ENCODE measurements around the gene MARVELD2. TPM values are rescaled to one million over a fixed set of nuclear protein-coding genes. Genes with fewer than 3 reads are reported as not detected.
"Not testable (repeated sequence)": the region's sequence is repeated elsewhere in the genome, so short reads cannot be mapped to it uniquely, and the experiment has no call there.

MARVELD2 gene
- total RNA-seq, 2 experiments from 2014 or later, result 0.18 to 0.26 TPM

GRCh38 chr5:69416180-69416579 lies 1.3 kb downstream of the MARVELD2 start:
- H3K27me3 Mint-ChIP-seq (ENCODE audit: low read depth), result no peaks in the 10 kb centered on the region
- peak overlapping the region; percentile 35 for H3K4me3 Mint-ChIP-seq
- peaks cover 5% of the 10 kb centered on the region for H3K4me1 Mint-ChIP-seq (ENCODE audit: low read depth)
- no peak for DNase-seq
- peaks cover 20% of the 10 kb centered on the region for H3K36me3 Mint-ChIP-seq (ENCODE audit: low read depth)
- CTCF ChIA-PET, result no interaction called here
- no peak for ATAC-seq
- POLR2A ChIA-PET, result no interaction called here
- H3K27ac Mint-ChIP-seq, result no peak overlapping the region
- no peaks in the 10 kb centered on the region for H3K9me3 Mint-ChIP-seq (ENCODE audit: insufficient read depth)

- DNase-seq (no peak), ATAC-seq (no peak)
- Mint-ChIP-seq H3K27me3 (ENCODE audit: low read depth) (no peaks in the 10 kb centered on the region), H3K27ac (no peak overlapping the region), H3K4me3 (no peak overlapping the region), H3K4me1 (ENCODE audit: low read depth) (peaks cover 5% of the 10 kb centered on the region), H3K9me3 (ENCODE audit: insufficient read depth) (no peaks in the 10 kb centered on the region), H3K36me3 (ENCODE audit: low read depth) (peaks cover 16% of the 10 kb centered on the region)
- ChIA-PET CTCF (no interaction called here), POLR2A (no interaction called here)
These were observed 1.8 kb downstream of the MARVELD2 start for GRCh38 chr5:69416699-69417098.

- Mint-ChIP-seq H3K4me1 (ENCODE audit: low read depth) (peaks cover 5% of the 10 kb centered on the region), H3K4me3 (no peak overlapping the region), H3K36me3 (ENCODE audit: low read depth) (peaks cover 15% of the 10 kb centered on the region), H3K27me3 (ENCODE audit: low read depth) (no peaks in the 10 kb centered on the region), H3K9me3 (ENCODE audit: insufficient read depth) (no peaks in the 10 kb centered on the region), H3K27ac (no peak overlapping the region)
- POLR2A ChIA-PET, result no interaction called here
- CTCF ChIA-PET, result no interaction called here
- no peak for ATAC-seq
- no peak for DNase-seq
These were observed 3.6 kb downstream of the MARVELD2 start for GRCh38 chr5:69418554-69418953.

GRCh38 chr5:69431424-69432303 lies 16.7 kb downstream of the MARVELD2 start:
- H3K36me3 Mint-ChIP-seq (ENCODE audit: low read depth), result no peaks in the 10 kb centered on the region
- no peak overlapping the region for H3K4me3 Mint-ChIP-seq
- POLR2A ChIA-PET, result no interaction called here
- H3K4me1 Mint-ChIP-seq (ENCODE audit: low read depth), result no peaks in the 10 kb centered on the region
- ATAC-seq, result no peak
- CTCF ChIA-PET, result no interaction called here
- DNase-seq, result no peak
- no peaks in the 10 kb centered on the region for H3K27me3 Mint-ChIP-seq (ENCODE audit: low read depth)
- H3K27ac Mint-ChIP-seq, result no peak overlapping the region
- H3K9me3 Mint-ChIP-seq (ENCODE audit: insufficient read depth), result no peaks in the 10 kb centered on the region

GRCh38 chr5:69432412-69433206 lies 17.7 kb downstream of the MARVELD2 start:
- Mint-ChIP-seq H3K4me3 (no peak overlapping the region), H3K4me1 (ENCODE audit: low read depth) (no peaks in the 10 kb centered on the region), H3K27me3 (ENCODE audit: low read depth) (no peaks in the 10 kb centered on the region), H3K36me3 (ENCODE audit: low read depth) (no peaks in the 10 kb centered on the region), H3K27ac (no peak overlapping the region), H3K9me3 (ENCODE audit: insufficient read depth) (no peaks in the 10 kb centered on the region)
- no peak for ATAC-seq
- no peak for DNase-seq
- CTCF ChIA-PET, result no interaction called here
- POLR2A ChIA-PET, result interaction anchor here (0.5 kb wide), 1 partner anchor 87 kb away, joined by 3 read pairs; no protein-coding TSS in a partner anchor

- DNase-seq; H3K27me3 Mint-ChIP-seq (ENCODE audit: low read depth); H3K4me1 Mint-ChIP-seq (ENCODE audit: low read depth); ATAC-seq; H3K9me3 Mint-ChIP-seq (ENCODE audit: insufficient read depth); H3K4me3 Mint-ChIP-seq; CTCF ChIA-PET; H3K27ac Mint-ChIP-seq; POLR2A ChIA-PET; H3K36me3 Mint-ChIP-seq (ENCODE audit: low read depth): not testable (repeated sequence)
These were observed 20.5 kb downstream of the MARVELD2 start for GRCh38 chr5:69435276-69435884.

GRCh38 chr5:69444127-69444754 lies 29.3 kb downstream of the MARVELD2 start:
- no peak for ATAC-seq

GRCh38 chr5:69449511-69449910 lies 34.6 kb downstream of the MARVELD2 start:
- H3K9me3 Mint-ChIP-seq (ENCODE audit: insufficient read depth), result no peaks in the 10 kb centered on the region
- no peaks in the 10 kb centered on the region for H3K36me3 Mint-ChIP-seq (ENCODE audit: low read depth)
- DNase-seq (no peak), ATAC-seq (no peak)
- no peak overlapping the region for H3K4me3 Mint-ChIP-seq
- no peaks in the 10 kb centered on the region for H3K27me3 Mint-ChIP-seq (ENCODE audit: low read depth)
- POLR2A ChIA-PET, result no interaction called here
- no peaks in the 10 kb centered on the region for H3K4me1 Mint-ChIP-seq (ENCODE audit: low read depth)
- CTCF ChIA-PET, result no interaction called here
- H3K27ac Mint-ChIP-seq, result no peak overlapping the region

More at GRCh38 chr5:69444127-69444754, 29.3 kb downstream of the MARVELD2 start:
- ChIA-PET CTCF (no interaction called here), POLR2A (no interaction called here)
- no peak overlapping the region for H3K4me3 Mint-ChIP-seq
- no peaks in the 10 kb centered on the region for H3K9me3 Mint-ChIP-seq (ENCODE audit: insufficient read depth)
- H3K36me3 Mint-ChIP-seq (ENCODE audit: low read depth), result no peaks in the 10 kb centered on the region
- no peaks in the 10 kb centered on the region for H3K4me1 Mint-ChIP-seq (ENCODE audit: low read depth)
- no peaks in the 10 kb centered on the region for H3K27me3 Mint-ChIP-seq (ENCODE audit: low read depth)
- no peak overlapping the region for H3K27ac Mint-ChIP-seq
- DNase-seq, result no peak

GRCh38 chr5:69450116-69450515 lies 35.2 kb downstream of the MARVELD2 start:
- POLR2A ChIA-PET, result no interaction called here
- CTCF ChIA-PET, result no interaction called here
- Mint-ChIP-seq H3K9me3 (ENCODE audit: insufficient read depth) (no peaks in the 10 kb centered on the region), H3K36me3 (ENCODE audit: low read depth) (no peaks in the 10 kb centered on the region), H3K4me3 (no peak overlapping the region), H3K27ac (no peak overlapping the region), H3K4me1 (ENCODE audit: low read depth) (no peaks in the 10 kb centered on the region), H3K27me3 (ENCODE audit: low read depth) (no peaks in the 10 kb centered on the region)
- DNase-seq, result no peak
- ATAC-seq, result no peak

- CTCF ChIA-PET; H3K36me3 Mint-ChIP-seq (ENCODE audit: low read depth); DNase-seq; ATAC-seq; H3K27ac Mint-ChIP-seq; H3K4me1 Mint-ChIP-seq (ENCODE audit: low read depth); H3K4me3 Mint-ChIP-seq; H3K9me3 Mint-ChIP-seq (ENCODE audit: insufficient read depth); POLR2A ChIA-PET; H3K27me3 Mint-ChIP-seq (ENCODE audit: low read depth): not testable (repeated sequence)
These were observed 35.6 kb downstream of the MARVELD2 start for GRCh38 chr5:69450527-69450926.

- H3K27me3 Mint-ChIP-seq (ENCODE audit: low read depth), result no peaks in the 10 kb centered on the region
- H3K27ac Mint-ChIP-seq, result no peak overlapping the region
- H3K4me1 Mint-ChIP-seq (ENCODE audit: low read depth), result no peaks in the 10 kb centered on the region
- CTCF ChIA-PET, result no interaction called here
- H3K4me3 Mint-ChIP-seq, result no peak overlapping the region
- DNase-seq, result no peak
- no peak for ATAC-seq
- no peaks in the 10 kb centered on the region for H3K36me3 Mint-ChIP-seq (ENCODE audit: low read depth)
- no peaks in the 10 kb centered on the region for H3K9me3 Mint-ChIP-seq (ENCODE audit: insufficient read depth)
- POLR2A ChIA-PET, result interaction anchor here (0.7 kb wide), 1 partner anchor 22 kb away, joined by 3 read pairs; no protein-coding TSS in a partner anchor
These were observed 37.2 kb downstream of the MARVELD2 start for GRCh38 chr5:69451941-69452647.
